Measurements from ENCODE around the gene LRRC74A. TPM values are rescaled to one million over a fixed set of nuclear protein-coding genes. Genes with fewer than 3 reads are reported as not detected.

The LRRC74A gene
- total and polyA plus RNA-seq, 4 experiments from 2014 or later = not detected

- H3K36me3 Mint-ChIP-seq = peaks cover 35 to 51% of the 10 kb centered on the region in 2 donors
- Histone ChIP-seq H3K4me1 (ENCODE audit: insufficient read depth, low read length) (peaks cover 24% of the 10 kb centered on the region), H3K9me3 (ENCODE audit: control insufficient read depth in 1 of 2, low read length in 2 of 2) (no peaks in the 10 kb centered on the region), H3K27me3 (ENCODE audit: insufficient read depth, low read length) (no peaks in the 10 kb centered on the region), H3K27ac (ENCODE audit: low read depth, low read length) (no peak overlapping the region), H3K4me3 (ENCODE audit: low read length in 2 of 2) (no peak overlapping the region), H3K36me3 (ENCODE audit: insufficient read depth, low read length) (peaks cover 37% of the 10 kb centered on the region)
- ChIA-PET POLR2A (ENCODE audit: partially characterized antibody) (no interaction called here), CTCF (ENCODE audit: partially characterized antibody) (interaction anchor here (6.7 kb wide), 1 partner anchor 99 kb away, joined by 74 read pairs; no protein-coding TSS in a partner anchor)
- no peaks in the 10 kb centered on the region for H3K9me3 Mint-ChIP-seq
- no peak overlapping the region for H3K27ac Mint-ChIP-seq
- no peak for DNase-seq
- H3K4me1 Mint-ChIP-seq = peaks cover 21 to 37% (median 29%) of the 10 kb centered on the region in 4 donors
- intact Hi-C loops (cut with micrococcal nuclease) = no loop called here
- H3K27me3 Mint-ChIP-seq = peaks cover 0 to 2% of the 10 kb centered on the region in 2 donors
- no peak overlapping the region for H3K4me3 Mint-ChIP-seq
Observed at GRCh38 chr14:76808990-76809389, 17.2 kb upstream of the LRRC74A start.

- peak overlapping the region in 6 of 7 donors; percentile 71 to 97 (median 86) for H3K27ac Mint-ChIP-seq
- H3K4me1 Mint-ChIP-seq = peaks cover 21 to 37% (median 29%) of the 10 kb centered on the region in 4 donors
- POLR2A ChIA-PET (ENCODE audit: partially characterized antibody) = interaction anchor here (0.8 to 2.7 kb wide), 5 partner anchors 42 to 510 kb away, joined by 3 to 13 read pairs (median 4); partner anchors contain the start of genes GSTZ1, POMT2 and VASH1
- peaks cover 31 to 37% of the 10 kb centered on the region in 2 donors for H3K36me3 Mint-ChIP-seq
- no peak overlapping the region for H3K4me3 ChIP-seq (ENCODE audit: low read length in 2 of 2)
- H3K27me3 Mint-ChIP-seq = peaks cover 0 to 2% of the 10 kb centered on the region in 2 donors
- intact Hi-C loops (cut with micrococcal nuclease) = loop anchor here (2.0 to 5.0 kb wide), 3 partner anchors 26 to 658 kb away; partner anchors contain the start of genes GPATCH2L, SAMD15 and TMED8
- no peaks in the 10 kb centered on the region for H3K9me3 ChIP-seq (ENCODE audit: control insufficient read depth in 1 of 2, low read length in 2 of 2)
- peak overlapping the region; percentile 81 to 98 (median 92) for H3K4me3 Mint-ChIP-seq
- H3K36me3 ChIP-seq (ENCODE audit: insufficient read depth, low read length) = peaks cover 32% of the 10 kb centered on the region
- no peaks in the 10 kb centered on the region for H3K9me3 Mint-ChIP-seq
- CTCF ChIA-PET (ENCODE audit: partially characterized antibody) = interaction anchor here (0.6 to 6.7 kb wide), 9 partner anchors 8 to 505 kb away, joined by 3 to 74 read pairs (median 4); no protein-coding TSS in a partner anchor
- no peaks in the 10 kb centered on the region for H3K27me3 ChIP-seq (ENCODE audit: insufficient read depth, low read length)
- peak overlapping the region; percentile 0 for H3K27ac ChIP-seq (ENCODE audit: low read depth, low read length)
- H3K4me1 ChIP-seq (ENCODE audit: insufficient read depth, low read length) = peaks cover 24% of the 10 kb centered on the region
- no peak for DNase-seq
Observed at GRCh38 chr14:76810525-76810924, 15.7 kb upstream of the LRRC74A start.

GRCh38 chr14:76810953-76811400 lies 15.2 kb upstream of the LRRC74A start:
- Mint-ChIP-seq H3K4me3 (peak overlapping the region; percentile 81 to 98 (median 92)), H3K36me3 (peaks cover 28 to 33% of the 10 kb centered on the region in 2 donors), H3K27ac (peak overlapping the region; percentile 71 to 97 (median 89)), H3K4me1 (peaks cover 21 to 37% (median 29%) of the 10 kb centered on the region in 4 donors), H3K9me3 (no peaks in the 10 kb centered on the region), H3K27me3 (peaks cover 0 to 2% of the 10 kb centered on the region in 2 donors)
- Histone ChIP-seq H3K9me3 (ENCODE audit: control insufficient read depth in 1 of 2, low read length in 2 of 2) (no peaks in the 10 kb centered on the region), H3K36me3 (ENCODE audit: insufficient read depth, low read length) (peaks cover 28% of the 10 kb centered on the region), H3K27ac (ENCODE audit: low read depth, low read length) (peak overlapping the region; percentile 0), H3K4me3 (ENCODE audit: low read length in 2 of 2) (peak overlapping the region in 1 of 2 donors; percentile 17), H3K27me3 (ENCODE audit: insufficient read depth, low read length) (no peaks in the 10 kb centered on the region), H3K4me1 (ENCODE audit: insufficient read depth, low read length) (peaks cover 24% of the 10 kb centered on the region)
- ChIA-PET CTCF (ENCODE audit: partially characterized antibody) (interaction anchor here (0.7 to 6.7 kb wide), 11 partner anchors 8 to 505 kb away, joined by 3 to 74 read pairs (median 4); no protein-coding TSS in a partner anchor), POLR2A (ENCODE audit: partially characterized antibody) (interaction anchor here (0.8 to 2.7 kb wide), 5 partner anchors 42 to 510 kb away, joined by 3 to 13 read pairs (median 4); partner anchors contain the start of genes GSTZ1, POMT2 and VASH1)
- peak in 4 of 5 donors; percentile 16 to 38 (median 29) for DNase-seq
- intact Hi-C loops (cut with micrococcal nuclease) = loop anchor here (1.0 to 5.0 kb wide), 4 partner anchors 26 to 659 kb away; partner anchors contain the start of genes GPATCH2L, SAMD15 and TMED8

- CTCF ChIA-PET (ENCODE audit: partially characterized antibody) = interaction anchor here (0.9 to 6.7 kb wide), 10 partner anchors 10 to 504 kb away, joined by 3 to 74 read pairs (median 4); no protein-coding TSS in a partner anchor
- H3K27me3 ChIP-seq (ENCODE audit: insufficient read depth, low read length) = no peaks in the 10 kb centered on the region
- H3K27me3 Mint-ChIP-seq = peaks cover 0 to 2% of the 10 kb centered on the region in 2 donors
- H3K36me3 Mint-ChIP-seq = peaks cover 24 to 27% of the 10 kb centered on the region in 2 donors
- H3K4me3 ChIP-seq (ENCODE audit: low read length in 2 of 2) = peak overlapping the region; percentile 17 to 43
- POLR2A ChIA-PET (ENCODE audit: partially characterized antibody) = interaction anchor here (0.6 to 2.7 kb wide), 14 partner anchors 9 to 509 kb away, joined by 3 to 14 read pairs (median 6); partner anchors contain the start of genes GSTZ1, POMT2 and VASH1
- peaks cover 22% of the 10 kb centered on the region for H3K36me3 ChIP-seq (ENCODE audit: insufficient read depth, low read length)
- H3K27ac Mint-ChIP-seq = peak overlapping the region; percentile 89 to 98 (median 95)
- no peaks in the 10 kb centered on the region for H3K9me3 Mint-ChIP-seq
- peak overlapping the region; percentile 76 for H3K27ac ChIP-seq (ENCODE audit: low read depth, low read length)
- H3K9me3 ChIP-seq (ENCODE audit: control insufficient read depth in 1 of 2, low read length in 2 of 2) = no peaks in the 10 kb centered on the region
- H3K4me1 ChIP-seq (ENCODE audit: insufficient read depth, low read length) = peaks cover 24% of the 10 kb centered on the region
- no peak for DNase-seq
- peaks cover 21 to 37% (median 29%) of the 10 kb centered on the region in 4 donors for H3K4me1 Mint-ChIP-seq
- H3K4me3 Mint-ChIP-seq = peak overlapping the region; percentile 86 to 98 (median 94)
- intact Hi-C loops (cut with micrococcal nuclease) = loop anchor here (1.0 to 5.0 kb wide), 4 partner anchors 27 to 659 kb away; partner anchors contain the start of genes GPATCH2L, SAMD15 and TMED8
Observed at GRCh38 chr14:76811561-76811960, 14.6 kb upstream of the LRRC74A start.

- Mint-ChIP-seq H3K4me1 (peaks cover 21 to 37% (median 29%) of the 10 kb centered on the region in 4 donors), H3K36me3 (peaks cover 19 to 24% of the 10 kb centered on the region in 2 donors), H3K9me3 (no peaks in the 10 kb centered on the region), H3K27ac (peak overlapping the region; percentile 89 to 98 (median 95)), H3K27me3 (peaks cover 0 to 2% of the 10 kb centered on the region in 2 donors), H3K4me3 (peak overlapping the region; percentile 86 to 98 (median 94))
- Histone ChIP-seq H3K4me1 (ENCODE audit: insufficient read depth, low read length) (peaks cover 24% of the 10 kb centered on the region), H3K9me3 (ENCODE audit: control insufficient read depth in 1 of 2, low read length in 2 of 2) (no peaks in the 10 kb centered on the region), H3K27ac (ENCODE audit: low read depth, low read length) (peak overlapping the region; percentile 76), H3K4me3 (ENCODE audit: low read length in 2 of 2) (peak overlapping the region; percentile 43 to 78), H3K36me3 (ENCODE audit: insufficient read depth, low read length) (peaks cover 17% of the 10 kb centered on the region), H3K27me3 (ENCODE audit: insufficient read depth, low read length) (no peaks in the 10 kb centered on the region)
- peak in 3 of 5 donors; percentile 12 to 27 (median 14) for DNase-seq
- POLR2A ChIA-PET (ENCODE audit: partially characterized antibody) = interaction anchor here (0.6 to 2.7 kb wide), 18 partner anchors 10 to 830 kb away, joined by 3 to 14 read pairs (median 4); partner anchors contain the start of genes GSTZ1, POMT2, TGFB3 and VASH1
- CTCF ChIA-PET (ENCODE audit: partially characterized antibody) = interaction anchor here (0.9 to 6.7 kb wide), 9 partner anchors 10 to 504 kb away, joined by 3 to 74 read pairs (median 4); no protein-coding TSS in a partner anchor
- intact Hi-C loops (cut with micrococcal nuclease) = loop anchor here (1.0 to 5.0 kb wide), 7 partner anchors 51 to 660 kb away; partner anchors contain the start of genes CIPC, GPATCH2L, GSTZ1 and POMT2
Observed at GRCh38 chr14:76812093-76812421, 14.2 kb upstream of the LRRC74A start.

GRCh38 chr14:76812422-76813383 lies 13.5 kb upstream of the LRRC74A start, which contains the start of gene ANGEL1:
Gene ANGEL1 (minus strand): TSS chr14:76812882. CDS start chr14:76812827, 55 bp downstream.
- Histone ChIP-seq H3K27ac (ENCODE audit: low read depth, low read length) (peak within 1 kb of the TSS; percentile 76), H3K36me3 (ENCODE audit: insufficient read depth, low read length) (peaks cover 12% of the 10 kb centered on the region), H3K9me3 (ENCODE audit: control insufficient read depth in 1 of 2, low read length in 2 of 2) (no peaks in the 10 kb centered on the region), H3K27me3 (ENCODE audit: insufficient read depth, low read length) (no peaks in the 10 kb centered on the region), H3K4me1 (ENCODE audit: insufficient read depth, low read length) (peaks cover 24% of the 10 kb centered on the region), H3K4me3 (ENCODE audit: low read length in 2 of 2) (peak within 1 kb of the TSS; percentile 43 to 78)
- Mint-ChIP-seq H3K27me3 (peaks cover 0 to 2% of the 10 kb centered on the region in 2 donors), H3K27ac (peak within 1 kb of the TSS; percentile 93 to 98 (median 95)), H3K36me3 (peaks cover 13 to 18% of the 10 kb centered on the region in 2 donors), H3K9me3 (no peaks in the 10 kb centered on the region), H3K4me1 (peaks cover 21 to 37% (median 28%) of the 10 kb centered on the region in 4 donors), H3K4me3 (peak within 1 kb of the TSS; percentile 87 to 98 (median 94))
- CTCF ChIA-PET (ENCODE audit: partially characterized antibody) = interaction anchor here (0.6 to 6.7 kb wide), 9 partner anchors 11 to 259 kb away, joined by 3 to 74 read pairs (median 3); no protein-coding TSS in a partner anchor
- POLR2A ChIA-PET (ENCODE audit: partially characterized antibody) = interaction anchor here (0.6 to 2.7 kb wide), 19 partner anchors 14 to 830 kb away, joined by 3 to 14 read pairs (median 4); partner anchors contain the start of genes GSTZ1, POMT2, TGFB3 and VASH1
- intact Hi-C loops (cut with micrococcal nuclease) = loop anchor here (1.0 to 5.0 kb wide), 7 partner anchors 52 to 660 kb away; partner anchors contain the start of genes CIPC, GPATCH2L, GSTZ1 and POMT2
- peak; percentile 94 to 97 (median 96) for DNase-seq
